GM06990 (cell line): ENCODE data around the gene SHC1.

Experiments used
- DNase-seq: peaks from one replicate; pipeline ENCODE4 v3.0.0-alpha.2; 2011; ENCODE audit not compliant: insufficient read length; ENCODE audit errors: extremely low read depth
- H3K27me3 ChIP-seq: replicated peaks from 2 replicates; pipeline ENCODE4 v1.6.0; 2011; ENCODE audit warnings: low read length; ENCODE audit not compliant: control insufficient read depth, insufficient read depth
- H3K36me3 ChIP-seq: 2 replicates; pipeline ENCODE4 v1.5.1; 2011; ENCODE audit warnings: low read length; ENCODE audit not compliant: control insufficient read depth, insufficient read depth
- H3K4me3 ChIP-seq: replicated peaks from 2 replicates; pipeline ENCODE4 v1.5.1; 2011; ENCODE audit warnings: low read depth, mild to moderate bottlenecking, control low read depth, low read length
- TF ChIP-seq, protein P1 (sequence below): IDR thresholded peaks from 2 replicates; pipeline ENCODE4 v1.5.1; 2011; ENCODE audit warnings: low read length, control low read depth, mild to moderate bottlenecking, inconsistent platforms; ENCODE audit not compliant: insufficient read depth, poor library complexity, severe bottlenecking

Gene SHC1

DNA sequence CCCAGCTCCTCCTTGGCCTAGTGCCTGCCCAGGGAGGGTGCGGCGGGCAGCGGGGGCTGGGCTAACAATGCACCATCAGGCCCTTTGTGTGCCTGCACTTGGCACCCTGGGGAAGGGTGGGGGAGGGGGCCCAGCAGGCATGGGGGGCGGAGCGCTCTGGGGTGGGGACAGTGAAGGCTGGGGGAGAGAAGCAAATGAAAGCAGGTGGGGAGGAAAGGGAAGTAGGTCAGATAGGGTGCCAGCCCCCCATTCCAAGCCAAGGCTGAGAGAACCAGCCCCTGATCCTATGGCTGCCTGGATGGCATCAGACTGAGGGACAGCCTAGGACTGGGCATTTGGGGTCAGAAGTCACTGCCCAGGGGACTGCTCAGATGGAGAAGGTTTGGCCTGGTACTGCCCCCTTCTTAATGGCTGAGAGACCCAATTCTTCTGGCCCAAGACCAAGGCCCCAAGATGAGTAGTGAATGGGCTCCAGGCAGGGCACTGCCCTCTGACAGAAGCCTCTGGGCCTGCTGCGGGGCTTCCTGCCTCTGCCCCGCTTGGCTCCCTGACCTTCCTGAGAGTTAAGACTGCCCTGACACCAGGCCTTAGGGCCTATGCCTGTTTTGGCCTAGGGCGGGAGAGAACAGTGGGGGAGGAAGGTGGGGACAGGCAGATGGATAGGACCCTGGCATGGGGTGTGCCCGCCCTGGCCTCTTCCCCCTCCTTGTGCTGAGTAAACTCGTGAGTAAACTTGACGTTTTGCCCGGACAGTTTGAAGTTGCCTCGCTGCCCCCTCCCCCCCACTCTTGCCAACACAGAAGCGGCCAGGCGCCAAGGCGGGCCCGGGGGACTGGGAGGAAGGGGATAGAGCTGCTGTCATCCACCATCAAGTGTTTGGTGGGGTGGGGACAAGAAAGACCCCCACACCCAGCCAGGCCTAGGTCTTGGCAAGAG lies 34.8 kb upstream of the SHC1 start:
- peak overlapping the region; percentile 96 for H3K4me3 ChIP-seq
- H3K27me3 ChIP-seq: no peaks in the 10 kb centered on the region
- no peak for DNase-seq
- no peaks in the 10 kb centered on the region; the same call in 1 of the 2 replicates for H3K36me3 ChIP-seq
- TF ChIP-seq, protein P1, sequence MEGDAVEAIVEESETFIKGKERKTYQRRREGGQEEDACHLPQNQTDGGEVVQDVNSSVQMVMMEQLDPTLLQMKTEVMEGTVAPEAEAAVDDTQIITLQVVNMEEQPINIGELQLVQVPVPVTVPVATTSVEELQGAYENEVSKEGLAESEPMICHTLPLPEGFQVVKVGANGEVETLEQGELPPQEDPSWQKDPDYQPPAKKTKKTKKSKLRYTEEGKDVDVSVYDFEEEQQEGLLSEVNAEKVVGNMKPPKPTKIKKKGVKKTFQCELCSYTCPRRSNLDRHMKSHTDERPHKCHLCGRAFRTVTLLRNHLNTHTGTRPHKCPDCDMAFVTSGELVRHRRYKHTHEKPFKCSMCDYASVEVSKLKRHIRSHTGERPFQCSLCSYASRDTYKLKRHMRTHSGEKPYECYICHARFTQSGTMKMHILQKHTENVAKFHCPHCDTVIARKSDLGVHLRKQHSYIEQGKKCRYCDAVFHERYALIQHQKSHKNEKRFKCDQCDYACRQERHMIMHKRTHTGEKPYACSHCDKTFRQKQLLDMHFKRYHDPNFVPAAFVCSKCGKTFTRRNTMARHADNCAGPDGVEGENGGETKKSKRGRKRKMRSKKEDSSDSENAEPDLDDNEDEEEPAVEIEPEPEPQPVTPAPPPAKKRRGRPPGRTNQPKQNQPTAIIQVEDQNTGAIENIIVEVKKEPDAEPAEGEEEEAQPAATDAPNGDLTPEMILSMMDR: no peak

DNA sequence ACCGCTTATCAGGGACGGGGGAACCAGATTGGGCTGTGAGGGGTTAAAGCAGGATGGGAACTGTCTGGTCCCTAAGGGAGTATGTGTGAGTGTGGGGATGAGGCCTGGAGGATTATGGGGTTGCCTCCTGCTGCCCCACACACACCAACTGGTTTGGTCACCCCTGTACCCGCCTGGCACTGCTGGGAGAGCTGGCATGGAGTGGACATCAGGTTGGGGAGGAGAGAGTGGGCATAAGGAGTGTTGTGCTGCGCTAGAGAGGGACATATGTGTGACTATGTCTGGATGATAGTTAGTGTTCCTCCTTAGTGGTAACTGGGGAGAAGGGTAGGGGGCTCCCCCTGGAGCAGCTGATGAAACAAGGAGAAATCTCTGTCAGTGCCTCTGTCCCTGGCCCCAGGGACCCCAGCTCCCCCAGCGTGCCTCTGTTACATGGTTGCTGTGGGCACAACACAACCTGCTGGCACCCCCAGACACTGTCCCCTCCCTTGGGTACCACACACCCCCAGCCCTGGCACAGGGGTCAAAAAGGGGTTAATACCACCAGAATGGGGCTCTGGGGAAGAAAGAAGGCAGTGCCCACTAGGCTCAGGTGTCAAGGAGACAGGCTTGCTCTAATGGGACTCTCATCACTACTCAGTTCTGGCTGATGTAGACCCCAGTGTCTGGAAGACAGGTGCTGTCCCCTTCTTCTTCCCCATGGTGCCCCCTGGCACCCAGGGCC lies 34.0 kb upstream of the SHC1 start:
- peak overlapping the region; percentile 96 for H3K4me3 ChIP-seq
- H3K27me3 ChIP-seq: no peaks in the 10 kb centered on the region
- no peak for DNase-seq
- H3K36me3 ChIP-seq: no peaks in the 10 kb centered on the region; the same call in 1 of the 2 replicates
- TF ChIP-seq, protein P1: no peak

DNA sequence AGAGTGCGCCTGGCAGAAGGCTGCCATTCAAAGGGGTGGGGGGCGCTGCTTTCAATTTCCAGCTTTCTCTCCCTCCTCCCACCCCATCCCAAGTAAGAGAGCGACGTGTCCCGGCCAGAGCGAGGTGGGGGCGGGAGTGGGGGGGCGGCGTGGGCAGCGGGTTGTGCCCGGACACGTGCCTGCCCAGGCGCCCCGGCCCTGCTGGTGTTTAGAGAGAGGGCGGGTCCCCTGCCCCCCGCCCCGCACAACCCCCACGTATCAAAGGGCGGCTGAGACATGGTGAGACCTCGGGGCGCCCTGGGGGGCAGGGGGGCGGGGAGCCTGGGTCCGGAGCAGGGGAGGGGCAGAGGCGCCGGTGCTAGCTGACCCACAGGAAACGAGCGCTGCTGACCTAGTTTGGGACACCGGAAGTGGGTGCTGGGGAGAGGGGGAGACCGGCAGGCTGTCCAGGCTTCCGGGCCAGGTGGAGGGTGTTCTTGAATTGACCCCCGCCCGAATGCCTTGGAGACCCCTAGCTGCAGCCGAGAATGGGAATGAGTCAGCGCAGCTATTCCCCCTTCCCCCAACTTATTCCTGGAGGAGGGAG lies 33.3 kb upstream of the SHC1 start:
- peak overlapping the region; percentile 96 for H3K4me3 ChIP-seq
- TF ChIP-seq, protein P1: no peak
- peak; percentile 55 for DNase-seq
- H3K36me3 ChIP-seq: no peaks in the 10 kb centered on the region; the same call in 1 of the 2 replicates
- no peaks in the 10 kb centered on the region for H3K27me3 ChIP-seq

DNA sequence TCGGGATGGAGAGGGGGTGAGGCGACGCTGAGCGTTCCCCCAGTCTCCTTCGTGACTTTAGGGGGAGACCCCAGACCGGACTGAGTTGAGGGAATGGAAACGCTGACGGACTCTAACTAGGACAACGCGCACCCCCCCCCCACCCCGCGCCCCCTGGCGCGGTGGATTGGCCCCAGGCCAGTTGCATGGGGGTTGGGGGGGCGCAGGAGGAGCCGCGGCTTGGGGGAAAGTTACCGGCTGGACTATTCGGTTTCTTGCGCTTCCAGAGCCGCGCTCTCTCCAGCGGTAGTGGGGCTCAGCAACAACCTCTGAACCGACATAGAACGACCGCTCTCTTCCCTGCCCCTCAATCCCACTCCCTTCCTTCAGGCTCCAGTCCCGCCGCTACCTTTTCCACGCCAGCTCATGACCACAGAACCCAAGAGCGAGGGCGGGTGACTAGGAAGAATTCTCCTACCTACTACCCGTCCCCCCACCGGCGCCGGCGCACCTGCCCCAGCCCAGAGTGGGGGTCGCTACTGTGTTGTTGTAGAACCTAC lies 32.7 kb upstream of the SHC1 start:
- H3K36me3 ChIP-seq: no peaks in the 10 kb centered on the region; the same call in 1 of the 2 replicates
- DNase-seq: peak; percentile 40
- TF ChIP-seq, protein P1: no peak

DNA sequence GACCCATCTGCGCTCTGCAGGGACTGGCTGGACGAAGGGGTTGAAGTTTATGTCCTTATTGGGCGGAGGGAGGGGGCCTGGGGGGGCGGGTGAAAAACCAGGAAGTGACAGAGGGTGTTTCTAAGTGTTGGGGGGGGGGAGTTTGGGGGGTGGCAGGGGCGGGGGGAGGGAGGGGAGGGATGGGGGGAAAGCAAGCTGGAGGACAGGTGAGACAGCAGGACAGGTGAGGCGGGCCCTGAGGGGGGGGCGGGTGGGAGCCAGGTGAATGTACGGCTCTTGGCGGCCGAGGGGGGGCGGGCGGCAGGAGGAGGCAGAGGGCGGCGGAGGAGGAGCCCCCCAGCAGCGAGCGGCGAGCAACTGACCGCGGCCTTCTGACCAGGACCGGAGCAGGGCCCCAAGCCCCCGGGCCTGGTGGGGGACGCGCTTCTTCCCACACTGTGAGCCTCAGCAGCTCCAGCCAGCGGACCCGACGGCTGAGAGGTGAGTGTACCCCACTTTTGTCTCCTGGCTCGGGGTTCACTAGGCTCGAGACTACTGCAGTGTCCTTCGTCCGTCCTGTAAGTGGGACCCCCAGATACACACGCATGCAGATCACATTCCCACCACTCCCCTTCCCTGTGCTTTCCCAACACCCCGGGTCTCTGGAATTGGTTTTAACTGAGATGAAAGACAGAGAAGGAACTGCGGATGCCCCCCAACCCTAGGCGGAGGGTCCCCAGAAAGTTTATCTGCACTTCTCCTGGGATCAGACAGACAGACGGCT lies 32.1 kb upstream of the SHC1 start, which contains the start of gene ZBTB7B:
Gene ZBTB7B, plus strand, starts transcription at position 339 of the 763 bp plus-strand sequence. CDS start 11,859 bp downstream, outside the sequence.
- peak; percentile 59 for DNase-seq
- TF ChIP-seq, protein P1: no peak
- Histone ChIP-seq H3K27me3 (no peaks in the 10 kb centered on the region), H3K4me3 (peak within 1 kb of the TSS; percentile 96), H3K36me3 (no peaks in the 10 kb centered on the region; the same call in 1 of the 2 replicates)

More for the DNA sequence above, 32.7 kb upstream of the SHC1 start:
- Histone ChIP-seq H3K4me3 (peak overlapping the region; percentile 96), H3K27me3 (no peaks in the 10 kb centered on the region)
